Lower lobe of right lung (tissue), 2 donors: ENCODE measurements around the gene CKLF. TPM values are rescaled to one million over a fixed set of nuclear protein-coding genes. Genes with fewer than 3 reads are reported as not detected.

Experiments used
- ATAC-seq, 2 donors: fragments of 200-7000 bp; cut with Tn5 transposase; one replicate each; pipeline ENCODE4 v1.9.1; 2020 to 2022; ENCODE audit warnings: mild to moderate bottlenecking in 2 of 2, moderate library complexity in 2 of 2
- DNase-seq: peaks from one replicate; pipeline ENCODE4 v3.0.0-alpha.2; 2020
- H3K27ac ChIP-seq: fragments of 200-600 bp; one replicate; pipeline ENCODE4 v1.8.0; 2022
- H3K27me3 ChIP-seq: fragments of 200-600 bp; one replicate; pipeline ENCODE4 v1.8.0; 2022; ENCODE audit warnings: low read depth
- H3K36me3 ChIP-seq: fragments of 200-600 bp; one replicate; pipeline ENCODE4 v1.8.0; 2022; ENCODE audit warnings: mild to moderate bottlenecking
- H3K4me1 ChIP-seq: fragments of 200-600 bp; one replicate; pipeline ENCODE4 v1.8.0; 2022
- H3K4me3 ChIP-seq: fragments of 200-600 bp; one replicate; pipeline ENCODE4 v1.8.0; 2022; ENCODE audit warnings: mild to moderate bottlenecking
- H3K9me3 ChIP-seq: fragments of 200-600 bp; one replicate; pipeline ENCODE4 v1.8.0; 2022
- intact Hi-C: fragments of 100-400 bp; cut with DNase I; formaldehyde crosslinking; loops from one replicate; pipeline ENCODE4 v1.11.0; 2022
- long read RNA-seq: library from polyadenylated mRNA; unstranded; transcript quantifications from one replicate; pipeline ENCODE4 v2.0.0, GENCODE V29; 2021
- total RNA-seq: library from RNA; stranded (reverse); fragmentation: NEBNext Ultra II Directional; extraction: Animal tissue kit (Norgen Biotek cat#: 25700); gene quantifications from one replicate; pipeline ENCODE4 v1.2.1, GENCODE V29; 2021
- TF ChIP-seq, protein P1 (sequence below): fragments of 200-600 bp; IDR thresholded peaks from one replicate; pipeline ENCODE4 v1.8.0; 2022; ENCODE audit warnings: antibody characterized with exemption, mild to moderate bottlenecking
- donor health status: DM: no; HTN: yes; CAD: no; lungs with severe emphysema.

Gene CKLF, protein sequence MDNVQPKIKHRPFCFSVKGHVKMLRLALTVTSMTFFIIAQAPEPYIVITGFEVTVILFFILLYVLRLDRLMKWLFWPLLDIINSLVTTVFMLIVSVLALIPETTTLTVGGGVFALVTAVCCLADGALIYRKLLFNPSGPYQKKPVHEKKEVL
- total RNA-seq: 64.9 TPM
- long read RNA-seq, transcript CKLF-203 (3 exons, 508 nt): major isoform, 14 of 40 reads
- long read RNA-seq, transcript CKLF-201 (4 exons, 669 nt): major isoform, 14 of 40 reads
- long read RNA-seq, partial matches to known transcripts: 0 of 40 reads
- long read RNA-seq, other reads (novel, unspliced or antisense): 8 of 40 reads

DNA sequence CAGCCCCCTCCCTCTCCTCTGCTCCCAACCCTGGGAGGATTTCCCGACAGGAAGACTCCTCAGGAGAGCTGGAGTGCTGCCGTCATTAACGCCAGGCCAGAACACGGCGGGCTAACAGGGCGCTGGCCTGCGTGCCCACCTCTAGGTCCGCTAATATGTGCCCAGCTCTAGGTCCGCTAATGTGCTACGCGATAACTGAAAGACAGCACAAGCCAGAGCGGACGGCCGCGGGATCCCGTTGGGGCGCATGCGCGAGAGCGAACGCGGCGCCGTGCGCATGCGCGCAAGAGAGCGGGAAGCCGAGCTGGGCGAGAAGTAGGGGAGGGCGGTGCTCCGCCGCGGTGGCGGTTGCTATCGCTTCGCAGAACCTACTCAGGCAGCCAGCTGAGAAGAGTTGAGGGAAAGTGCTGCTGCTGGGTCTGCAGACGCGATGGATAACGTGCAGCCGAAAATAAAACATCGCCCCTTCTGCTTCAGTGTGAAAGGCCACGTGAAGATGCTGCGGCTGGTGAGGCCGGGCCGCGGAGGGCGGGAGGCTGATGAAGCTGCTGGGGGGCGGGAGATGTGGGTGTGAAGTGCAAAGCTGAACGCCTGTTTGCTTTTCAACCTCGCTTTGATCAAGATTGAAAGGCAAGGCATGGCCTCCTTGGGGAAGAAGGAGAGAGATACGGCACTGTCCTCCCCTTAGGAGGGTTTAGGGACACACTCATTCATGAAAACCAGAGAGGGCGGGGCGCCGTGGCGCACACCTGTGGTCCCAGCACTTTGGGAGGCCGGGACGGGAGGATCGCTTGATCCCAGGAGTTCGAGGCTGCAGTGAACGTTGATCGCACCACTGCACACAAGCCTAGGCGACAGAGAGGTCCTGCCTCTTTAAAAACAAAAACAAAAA, at the start of gene CKLF:
CKLF (plus strand) TSS at position 291 of the 892 bp plus-strand sequence; CDS start at position 431, 140 bp downstream.
- DNase-seq (peak; percentile 93), ATAC-seq (peak; percentile 91 to 92)
- H3K4me1 ChIP-seq: peaks cover 77% of the 10 kb centered on the region
- TF ChIP-seq, protein P1, sequence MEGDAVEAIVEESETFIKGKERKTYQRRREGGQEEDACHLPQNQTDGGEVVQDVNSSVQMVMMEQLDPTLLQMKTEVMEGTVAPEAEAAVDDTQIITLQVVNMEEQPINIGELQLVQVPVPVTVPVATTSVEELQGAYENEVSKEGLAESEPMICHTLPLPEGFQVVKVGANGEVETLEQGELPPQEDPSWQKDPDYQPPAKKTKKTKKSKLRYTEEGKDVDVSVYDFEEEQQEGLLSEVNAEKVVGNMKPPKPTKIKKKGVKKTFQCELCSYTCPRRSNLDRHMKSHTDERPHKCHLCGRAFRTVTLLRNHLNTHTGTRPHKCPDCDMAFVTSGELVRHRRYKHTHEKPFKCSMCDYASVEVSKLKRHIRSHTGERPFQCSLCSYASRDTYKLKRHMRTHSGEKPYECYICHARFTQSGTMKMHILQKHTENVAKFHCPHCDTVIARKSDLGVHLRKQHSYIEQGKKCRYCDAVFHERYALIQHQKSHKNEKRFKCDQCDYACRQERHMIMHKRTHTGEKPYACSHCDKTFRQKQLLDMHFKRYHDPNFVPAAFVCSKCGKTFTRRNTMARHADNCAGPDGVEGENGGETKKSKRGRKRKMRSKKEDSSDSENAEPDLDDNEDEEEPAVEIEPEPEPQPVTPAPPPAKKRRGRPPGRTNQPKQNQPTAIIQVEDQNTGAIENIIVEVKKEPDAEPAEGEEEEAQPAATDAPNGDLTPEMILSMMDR: no peak
- no peaks in the 10 kb centered on the region for H3K9me3 ChIP-seq
- intact Hi-C loops: no loop called here
- H3K27me3 ChIP-seq: no peaks in the 10 kb centered on the region
- H3K27ac ChIP-seq: peak within 1 kb of the TSS; percentile 92
- H3K36me3 ChIP-seq: peaks cover 6% of the 10 kb centered on the region
- H3K4me3 ChIP-seq: peak within 1 kb of the TSS; percentile 87

DNA sequence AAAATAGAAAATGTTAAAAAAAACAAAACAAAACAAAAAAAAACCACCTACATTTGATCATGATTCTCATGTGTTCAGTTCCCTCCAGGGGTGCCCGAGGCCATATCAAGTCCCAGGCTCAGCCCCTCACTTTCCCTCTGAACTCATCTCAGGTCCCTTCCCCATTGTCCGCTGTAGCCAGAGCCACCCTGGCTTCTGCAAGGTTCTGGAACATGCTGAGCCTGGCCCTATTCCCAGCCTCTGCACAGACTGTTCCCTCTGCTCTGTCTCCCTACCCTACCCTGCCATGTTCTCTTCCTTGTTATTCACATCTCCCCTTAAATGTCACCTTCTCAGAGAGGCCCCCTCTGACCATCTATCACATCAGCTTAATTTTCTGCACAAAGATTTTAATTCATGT, 49.3 kb upstream of the CKLF start:
- H3K27me3 ChIP-seq: no peaks in the 10 kb centered on the region
- H3K9me3 ChIP-seq: no peaks in the 10 kb centered on the region
- no peaks in the 10 kb centered on the region for H3K36me3 ChIP-seq
- no peak overlapping the region for H3K4me3 ChIP-seq
- DNase-seq: no peak
- ATAC-seq: peak; percentile 32 to 67
- peaks cover 33% of the 10 kb centered on the region for H3K4me1 ChIP-seq
- TF ChIP-seq, protein P1: no peak
- intact Hi-C loops: no loop called here
- H3K27ac ChIP-seq: peak overlapping the region; percentile 36

DNA sequence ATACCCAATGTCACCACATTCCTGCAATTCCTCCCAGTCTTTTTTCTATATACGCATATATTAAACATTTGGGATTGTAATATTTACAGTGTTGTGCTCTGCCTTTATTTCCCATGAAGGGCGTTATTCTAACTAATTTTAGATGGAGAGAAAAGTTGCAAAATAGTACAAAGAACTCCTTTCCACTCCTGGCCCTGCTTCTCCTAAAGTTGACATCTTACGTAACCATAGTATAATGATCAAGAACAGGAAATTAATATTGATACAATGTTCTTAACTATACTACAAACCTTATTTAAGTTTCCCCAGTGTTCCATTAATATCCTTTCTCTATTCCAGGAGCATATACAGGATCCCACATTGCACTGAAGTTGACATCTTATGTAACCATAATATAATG, 48.8 kb upstream of the CKLF start:
- H3K27ac ChIP-seq: no peak overlapping the region
- H3K4me1 ChIP-seq: peaks cover 39% of the 10 kb centered on the region
- ATAC-seq: no peak
- intact Hi-C loops: no loop called here
- H3K36me3 ChIP-seq: no peaks in the 10 kb centered on the region
- TF ChIP-seq, protein P1: no peak
- no peaks in the 10 kb centered on the region for H3K27me3 ChIP-seq
- no peak for DNase-seq
- no peak overlapping the region for H3K4me3 ChIP-seq
- no peaks in the 10 kb centered on the region for H3K9me3 ChIP-seq

DNA sequence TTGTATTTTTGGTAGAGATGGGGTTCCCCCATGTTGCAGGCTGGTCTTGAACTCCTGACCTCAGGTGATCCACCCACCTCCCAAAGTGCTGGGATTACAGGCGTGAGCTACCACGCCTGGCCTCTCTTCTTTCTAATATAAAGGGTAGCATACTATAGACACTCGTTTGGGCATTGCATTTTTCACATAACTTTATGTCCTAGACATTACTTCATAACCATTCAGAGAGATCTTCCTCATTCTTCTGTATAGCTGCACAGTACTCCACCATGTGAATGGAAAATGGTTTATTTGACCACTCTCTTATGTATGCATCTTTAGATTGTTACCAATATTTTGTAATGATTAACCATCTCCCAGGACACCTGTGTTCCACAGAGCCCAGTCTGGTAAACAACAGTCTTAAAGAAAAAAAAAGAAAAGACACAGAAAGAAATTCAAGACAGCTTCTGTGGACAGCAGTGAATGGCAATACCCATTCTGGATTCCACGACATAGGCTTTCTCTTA, 44.6 kb upstream of the CKLF start:
- H3K36me3 ChIP-seq: peaks cover 11% of the 10 kb centered on the region
- TF ChIP-seq, protein P1: no peak
- no peak overlapping the region for H3K4me3 ChIP-seq
- H3K27me3 ChIP-seq: no peaks in the 10 kb centered on the region
- H3K4me1 ChIP-seq: peaks cover 68% of the 10 kb centered on the region
- DNase-seq (no peak), ATAC-seq (no peak)
- intact Hi-C loops: no loop called here
- H3K9me3 ChIP-seq: no peaks in the 10 kb centered on the region
- H3K27ac ChIP-seq: peak overlapping the region; percentile 37

DNA sequence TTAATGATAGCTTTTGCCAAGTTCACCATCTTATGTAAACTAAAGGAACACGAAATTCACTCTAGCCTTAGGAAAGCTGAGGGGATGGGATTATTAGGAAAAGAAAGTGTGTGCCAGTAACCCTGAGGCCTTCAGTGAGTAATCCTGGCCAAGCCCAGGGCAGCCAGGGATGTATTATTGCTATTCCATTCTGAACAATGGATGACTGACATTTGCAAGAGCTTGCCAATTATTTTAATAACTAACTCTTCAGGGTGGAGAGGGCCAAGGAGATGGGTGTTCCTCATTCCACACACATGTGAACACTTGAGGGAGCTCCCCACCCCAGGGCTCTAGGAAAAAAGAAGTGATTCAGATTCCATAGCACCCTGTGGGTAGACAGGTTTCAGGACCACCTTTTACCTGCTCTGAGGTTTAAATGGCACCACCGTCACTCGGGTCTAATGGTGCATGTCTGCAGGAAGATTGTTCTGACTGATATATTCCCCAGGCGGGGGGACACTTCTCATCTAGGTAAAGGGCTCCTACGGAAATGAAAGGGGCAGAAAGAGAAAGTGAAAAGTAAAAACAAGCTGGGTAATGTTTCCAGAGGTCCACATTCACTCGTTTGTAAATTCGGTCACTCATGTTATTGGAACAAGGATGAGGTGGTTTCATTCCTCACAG, 44.0 kb upstream of the CKLF start:
- peaks cover 11% of the 10 kb centered on the region for H3K36me3 ChIP-seq
- peak overlapping the region; percentile 37 for H3K27ac ChIP-seq
- peaks cover 68% of the 10 kb centered on the region for H3K4me1 ChIP-seq
- TF ChIP-seq, protein P1: no peak
- H3K27me3 ChIP-seq: no peaks in the 10 kb centered on the region
- DNase-seq: no peak
- ATAC-seq: peak; percentile 74 to 78
- intact Hi-C loops: no loop called here
- H3K9me3 ChIP-seq: no peaks in the 10 kb centered on the region
- no peak overlapping the region for H3K4me3 ChIP-seq
